Measurements from ENCODE around the gene MCM5.
A peak's percentile ranks its signal among the peaks of the same experiment; 100 is the strongest.
"Not testable (repeated sequence)": the region's sequence is repeated elsewhere in the genome, so short reads cannot be mapped to it uniquely, and the experiment has no call there.

The MCM5 gene

GRCh38 chr22:35364230-35364629, 35.7 kb upstream of the MCM5 start:
- not testable (repeated sequence) for H3K9ac ChIP-seq (ENCODE audit: low read length); H3K27ac ChIP-seq (ENCODE audit: low read depth, low read length); H3K27me3 ChIP-seq (ENCODE audit: control insufficient read depth, insufficient read depth, low read length); H3K36me3 ChIP-seq (ENCODE audit: control insufficient read depth, insufficient read depth, low read length); H3K9me3 ChIP-seq (ENCODE audit: control insufficient read depth, insufficient read depth, low read depth, low read length); H3K4me3 ChIP-seq (ENCODE audit: low read depth, low read length); H3K4me1 ChIP-seq (ENCODE audit: control insufficient read depth, insufficient read depth, low read length)

DNA sequence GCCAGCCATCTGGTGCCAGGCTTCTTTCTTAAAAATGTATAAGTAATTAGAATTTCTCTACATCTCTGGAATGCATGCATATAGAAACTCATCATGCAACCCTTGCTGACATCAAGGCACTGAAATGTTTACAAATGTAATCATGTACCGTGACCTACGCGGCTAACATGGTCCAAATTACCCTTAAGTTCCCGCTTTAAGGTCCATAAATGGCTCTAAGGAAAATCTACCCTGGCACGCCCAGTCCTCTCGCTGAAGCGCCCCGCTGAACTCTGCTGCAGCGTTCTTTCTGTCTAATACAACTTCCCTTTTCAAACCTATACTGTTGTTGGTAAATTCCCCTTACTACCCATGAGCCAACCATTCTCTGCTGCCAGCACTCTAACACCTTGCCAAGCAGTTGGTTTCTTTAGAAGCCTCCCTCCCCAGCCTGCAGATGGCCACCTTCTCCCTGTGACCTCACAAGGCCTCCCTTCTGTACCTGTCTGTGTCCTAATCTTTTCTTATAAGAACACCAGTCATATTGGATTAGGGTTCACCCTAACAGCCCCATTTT, 32.5 kb upstream of the MCM5 start:
- Histone ChIP-seq H3K4me1 (ENCODE audit: control insufficient read depth, insufficient read depth, low read length) (peaks cover 17% of the 10 kb centered on the region), H3K27me3 (ENCODE audit: control insufficient read depth, insufficient read depth, low read length) (no peaks in the 10 kb centered on the region), H3K27ac (ENCODE audit: low read depth, low read length) (no peak overlapping the region), H3K4me3 (ENCODE audit: low read depth, low read length) (no peak overlapping the region), H3K9me3 (ENCODE audit: control insufficient read depth, insufficient read depth, low read depth, low read length) (no peaks in the 10 kb centered on the region), H3K9ac (ENCODE audit: low read length) (no peak overlapping the region), H3K36me3 (ENCODE audit: control insufficient read depth, insufficient read depth, low read length) (no peaks in the 10 kb centered on the region)

DNA sequence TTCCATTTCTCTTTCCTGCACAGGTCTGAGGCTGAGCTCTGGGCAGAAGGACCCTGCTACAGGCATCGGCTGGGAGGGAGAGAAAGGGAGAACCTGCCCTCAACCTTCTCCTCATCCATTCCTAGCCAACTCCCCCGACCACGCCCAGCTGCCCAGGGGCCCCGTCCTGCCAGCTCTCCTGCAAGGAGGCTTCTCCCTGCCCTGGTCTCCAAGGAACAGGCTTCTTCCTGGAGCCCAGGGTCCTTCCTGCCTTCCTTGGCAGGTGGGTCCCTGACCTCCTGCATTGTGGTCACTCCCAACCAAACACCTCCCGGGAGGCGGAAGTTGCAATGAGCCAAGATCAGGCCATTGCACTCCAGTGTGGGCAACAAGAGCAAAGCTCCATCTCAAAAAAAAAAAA, 31.6 kb upstream of the MCM5 start:
- Histone ChIP-seq H3K9me3 (ENCODE audit: control insufficient read depth, insufficient read depth, low read depth, low read length) (no peaks in the 10 kb centered on the region), H3K27me3 (ENCODE audit: control insufficient read depth, insufficient read depth, low read length) (no peaks in the 10 kb centered on the region), H3K36me3 (ENCODE audit: control insufficient read depth, insufficient read depth, low read length) (no peaks in the 10 kb centered on the region), H3K9ac (ENCODE audit: low read length) (no peak overlapping the region), H3K27ac (ENCODE audit: low read depth, low read length) (no peak overlapping the region), H3K4me1 (ENCODE audit: control insufficient read depth, insufficient read depth, low read length) (peaks cover 17% of the 10 kb centered on the region), H3K4me3 (ENCODE audit: low read depth, low read length) (no peak overlapping the region)

GRCh38 chr22:35369996-35370395, 29.9 kb upstream of the MCM5 start:
- Histone ChIP-seq H3K4me3 (ENCODE audit: low read depth, low read length) (no peak overlapping the region), H3K27me3 (ENCODE audit: control insufficient read depth, insufficient read depth, low read length) (no peaks in the 10 kb centered on the region), H3K9me3 (ENCODE audit: control insufficient read depth, insufficient read depth, low read depth, low read length) (no peaks in the 10 kb centered on the region), H3K9ac (ENCODE audit: low read length) (no peak overlapping the region), H3K4me1 (ENCODE audit: control insufficient read depth, insufficient read depth, low read length) (peaks cover 17% of the 10 kb centered on the region), H3K27ac (ENCODE audit: low read depth, low read length) (no peak overlapping the region), H3K36me3 (ENCODE audit: control insufficient read depth, insufficient read depth, low read length) (no peaks in the 10 kb centered on the region)

DNA sequence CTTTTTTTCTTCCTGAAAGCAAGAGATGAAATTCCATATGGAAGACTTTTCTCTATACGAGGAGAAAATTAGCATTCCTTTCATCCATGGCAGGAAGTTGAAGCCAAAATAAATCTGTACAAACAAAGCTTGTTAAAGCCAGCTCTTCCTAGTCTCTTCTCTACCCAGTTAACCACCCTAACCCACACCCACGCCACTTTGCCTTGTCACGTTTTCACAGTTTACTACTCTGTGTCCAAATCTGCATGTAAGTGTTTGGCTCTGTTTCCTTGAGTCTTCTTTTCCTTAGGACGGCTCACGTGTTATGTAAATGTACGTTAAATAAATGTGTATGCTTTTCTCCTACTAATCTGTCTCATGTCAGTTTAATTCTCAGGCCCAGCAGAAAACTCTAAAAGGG, 26.2 kb upstream of the MCM5 start:
- Histone ChIP-seq H3K36me3 (ENCODE audit: control insufficient read depth, insufficient read depth, low read length) (no peaks in the 10 kb centered on the region), H3K4me3 (ENCODE audit: low read depth, low read length) (no peak overlapping the region), H3K27me3 (ENCODE audit: control insufficient read depth, insufficient read depth, low read length) (no peaks in the 10 kb centered on the region), H3K9me3 (ENCODE audit: control insufficient read depth, insufficient read depth, low read depth, low read length) (no peaks in the 10 kb centered on the region), H3K27ac (ENCODE audit: low read depth, low read length) (no peak overlapping the region), H3K9ac (ENCODE audit: low read length) (no peak overlapping the region), H3K4me1 (ENCODE audit: control insufficient read depth, insufficient read depth, low read length) (peaks cover 48% of the 10 kb centered on the region)

DNA sequence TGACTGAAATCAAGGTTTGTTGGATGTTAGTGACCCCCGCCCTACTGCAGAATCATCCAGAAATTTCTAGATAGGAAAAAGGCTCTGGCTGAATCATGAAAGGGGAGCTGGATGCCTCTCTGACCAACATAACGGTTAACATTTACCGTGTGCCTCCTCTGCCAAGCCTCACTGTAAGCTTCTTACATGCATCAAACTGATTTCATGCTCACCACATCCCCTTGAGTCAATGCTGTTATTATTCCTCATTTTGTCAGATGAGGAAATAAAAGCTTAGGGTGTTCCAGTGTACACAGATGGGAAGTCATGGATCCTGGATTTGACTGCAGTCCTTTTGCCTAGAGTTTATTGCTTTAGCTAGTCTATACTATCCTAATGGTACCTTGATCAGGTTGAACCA, 24.9 kb upstream of the MCM5 start:
- Histone ChIP-seq H3K36me3 (ENCODE audit: control insufficient read depth, insufficient read depth, low read length) (no peaks in the 10 kb centered on the region), H3K9ac (ENCODE audit: low read length) (no peak overlapping the region), H3K27ac (ENCODE audit: low read depth, low read length) (no peak overlapping the region), H3K9me3 (ENCODE audit: control insufficient read depth, insufficient read depth, low read depth, low read length) (no peaks in the 10 kb centered on the region), H3K27me3 (ENCODE audit: control insufficient read depth, insufficient read depth, low read length) (no peaks in the 10 kb centered on the region), H3K4me1 (ENCODE audit: control insufficient read depth, insufficient read depth, low read length) (peaks cover 49% of the 10 kb centered on the region), H3K4me3 (ENCODE audit: low read depth, low read length) (no peak overlapping the region)

DNA sequence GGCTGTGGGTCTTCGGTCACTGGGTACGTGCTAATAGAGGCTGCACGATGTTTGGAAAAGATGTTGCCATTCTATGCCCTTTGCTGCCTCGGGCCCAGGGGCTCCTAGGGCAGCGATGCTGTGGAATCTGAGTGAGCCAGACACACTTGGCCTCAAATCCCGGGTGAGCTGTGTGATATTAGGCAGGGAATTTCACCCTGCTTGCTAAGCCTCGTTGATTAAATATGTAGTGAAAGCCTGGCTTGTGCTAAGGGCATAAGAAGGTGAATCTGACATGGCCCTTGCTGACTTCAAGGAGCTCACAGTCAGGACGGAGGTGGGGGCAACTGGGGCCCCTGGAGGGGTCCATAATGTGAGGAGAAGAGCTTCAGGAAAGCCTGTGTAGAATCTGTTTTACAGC, 24.4 kb upstream of the MCM5 start:
- no peak overlapping the region for H3K27ac ChIP-seq (ENCODE audit: low read depth, low read length)

GRCh38 chr22:35376728-35377472, 23.0 kb upstream of the MCM5 start:
- no peaks in the 10 kb centered on the region for H3K9me3 ChIP-seq (ENCODE audit: control insufficient read depth, insufficient read depth, low read depth, low read length)
- peak overlapping the region; percentile 19 for H3K4me3 ChIP-seq (ENCODE audit: low read depth, low read length)
- peak overlapping the region; percentile 71 for H3K9ac ChIP-seq (ENCODE audit: low read length)
- peaks cover 60% of the 10 kb centered on the region for H3K4me1 ChIP-seq (ENCODE audit: control insufficient read depth, insufficient read depth, low read length)
- H3K27ac ChIP-seq (ENCODE audit: low read depth, low read length), result peak overlapping the region; percentile 85
- H3K27me3 ChIP-seq (ENCODE audit: control insufficient read depth, insufficient read depth, low read length), result no peaks in the 10 kb centered on the region
- H3K36me3 ChIP-seq (ENCODE audit: control insufficient read depth, insufficient read depth, low read length), result no peaks in the 10 kb centered on the region

More for the DNA sequence above, 24.4 kb upstream of the MCM5 start:
- H3K9ac ChIP-seq (ENCODE audit: low read length), result no peak overlapping the region
- H3K36me3 ChIP-seq (ENCODE audit: control insufficient read depth, insufficient read depth, low read length), result no peaks in the 10 kb centered on the region
- H3K9me3 ChIP-seq (ENCODE audit: control insufficient read depth, insufficient read depth, low read depth, low read length), result no peaks in the 10 kb centered on the region
- peaks cover 51% of the 10 kb centered on the region for H3K4me1 ChIP-seq (ENCODE audit: control insufficient read depth, insufficient read depth, low read length)
- no peaks in the 10 kb centered on the region for H3K27me3 ChIP-seq (ENCODE audit: control insufficient read depth, insufficient read depth, low read length)
- no peak overlapping the region for H3K4me3 ChIP-seq (ENCODE audit: low read depth, low read length)

DNA sequence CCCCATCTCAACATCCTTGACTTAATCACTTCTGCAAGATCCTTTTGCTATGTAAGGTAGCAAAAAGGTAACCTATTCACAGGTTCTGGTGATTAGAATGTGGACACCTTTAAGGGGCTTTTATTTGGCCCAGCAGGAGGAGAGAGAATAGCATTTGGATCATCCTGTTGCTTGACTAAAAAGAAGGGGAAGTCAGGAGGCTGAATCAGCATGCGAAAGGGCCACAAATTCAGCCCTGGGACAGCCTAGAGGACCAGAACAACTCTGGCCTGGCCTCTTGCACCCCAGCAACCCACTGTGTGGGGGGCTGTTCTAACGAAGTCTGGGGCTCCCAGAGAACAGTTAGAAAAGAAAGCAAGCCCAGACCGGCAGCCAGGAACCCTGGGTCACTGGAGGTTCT, 22.2 kb upstream of the MCM5 start:
- Histone ChIP-seq H3K4me1 (ENCODE audit: control insufficient read depth, insufficient read depth, low read length) (peaks cover 58% of the 10 kb centered on the region), H3K36me3 (ENCODE audit: control insufficient read depth, insufficient read depth, low read length) (no peaks in the 10 kb centered on the region), H3K27ac (ENCODE audit: low read depth, low read length) (peak overlapping the region; percentile 85), H3K9ac (ENCODE audit: low read length) (peak overlapping the region; percentile 71), H3K27me3 (ENCODE audit: control insufficient read depth, insufficient read depth, low read length) (no peaks in the 10 kb centered on the region), H3K9me3 (ENCODE audit: control insufficient read depth, insufficient read depth, low read depth, low read length) (no peaks in the 10 kb centered on the region), H3K4me3 (ENCODE audit: low read depth, low read length) (no peak overlapping the region)

- Histone ChIP-seq H3K4me1 (ENCODE audit: control insufficient read depth, insufficient read depth, low read length) (peaks cover 58% of the 10 kb centered on the region), H3K9me3 (ENCODE audit: control insufficient read depth, insufficient read depth, low read depth, low read length) (no peaks in the 10 kb centered on the region), H3K9ac (ENCODE audit: low read length) (peak overlapping the region; percentile 35), H3K4me3 (ENCODE audit: low read depth, low read length) (no peak overlapping the region), H3K36me3 (ENCODE audit: control insufficient read depth, insufficient read depth, low read length) (peaks cover 6% of the 10 kb centered on the region), H3K27me3 (ENCODE audit: control insufficient read depth, insufficient read depth, low read length) (no peaks in the 10 kb centered on the region), H3K27ac (ENCODE audit: low read depth, low read length) (peak overlapping the region; percentile 85; the same call in 1 of the 2 replicates)
Observed at GRCh38 chr22:35378621-35379020, 21.3 kb upstream of the MCM5 start.

- H3K9me3 ChIP-seq (ENCODE audit: control insufficient read depth, insufficient read depth, low read depth, low read length), result no peaks in the 10 kb centered on the region
- peak overlapping the region; percentile 35 for H3K9ac ChIP-seq (ENCODE audit: low read length)
- no peak overlapping the region for H3K4me3 ChIP-seq (ENCODE audit: low read depth, low read length)
- no peaks in the 10 kb centered on the region for H3K27me3 ChIP-seq (ENCODE audit: control insufficient read depth, insufficient read depth, low read length)
- peak overlapping the region; percentile 34; the same call in 1 of the 2 replicates for H3K27ac ChIP-seq (ENCODE audit: low read depth, low read length)
- H3K36me3 ChIP-seq (ENCODE audit: control insufficient read depth, insufficient read depth, low read length), result peaks cover 9% of the 10 kb centered on the region
- H3K4me1 ChIP-seq (ENCODE audit: control insufficient read depth, insufficient read depth, low read length), result peaks cover 58% of the 10 kb centered on the region
Observed at GRCh38 chr22:35379146-35379993, 20.6 kb upstream of the MCM5 start.
